Osteoblast (primary cell): ENCODE results near the gene ST6GALNAC1. TPM values are rescaled to one million over a fixed set of nuclear protein-coding genes. Genes with fewer than 3 reads are reported as not detected.

Experiments used
- DNase-seq: peaks from one replicate; pipeline ENCODE4 v3.0.0; 2011; ENCODE audit warnings: low spot score, mixed read lengths; ENCODE audit not compliant: insufficient read length; ENCODE audit errors: missing footprints
- H2AFZ ChIP-seq: 2 replicates; pipeline ENCODE4 v1.6.0; 2011; ENCODE audit warnings: mild to moderate bottlenecking, low read length
- H3K27ac ChIP-seq: 2 replicates; pipeline ENCODE4 v1.5.1; 2011; ENCODE audit warnings: mild to moderate bottlenecking, low read depth, low read length, moderate library complexity
- H3K27me3 ChIP-seq: 2 replicates; pipeline ENCODE4 v1.6.0; 2012; ENCODE audit warnings: mild to moderate bottlenecking, control low read depth, inconsistent platforms, low read length, moderate library complexity; ENCODE audit not compliant: insufficient read depth
- H3K36me3 ChIP-seq: 2 replicates; pipeline ENCODE4 v1.5.1; 2011; ENCODE audit warnings: mild to moderate bottlenecking, low read length, control low read depth, moderate library complexity; ENCODE audit not compliant: insufficient read depth
- H3K4me1 ChIP-seq: 2 replicates; pipeline ENCODE4 v1.5.1; 2011; ENCODE audit warnings: mild to moderate bottlenecking, low read length, control low read depth, moderate library complexity; ENCODE audit not compliant: insufficient read depth
- H3K4me2 ChIP-seq: 2 replicates; pipeline ENCODE4 v1.6.0; 2011; ENCODE audit warnings: mild to moderate bottlenecking, low read length; ENCODE audit not compliant: insufficient read depth
- H3K4me3 ChIP-seq: fragments of 200-600 bp; sonication (generic); 3 replicates; pipeline ENCODE4 v1.5.1; 2012; ENCODE audit warnings: mild to moderate bottlenecking, low read length, inconsistent platforms; ENCODE audit not compliant: insufficient read depth
- H3K79me2 ChIP-seq: 2 replicates; pipeline ENCODE4 v1.6.0; 2012; ENCODE audit warnings: mild to moderate bottlenecking, low read length, control low read depth, inconsistent platforms; ENCODE audit not compliant: insufficient read depth
- H3K9me3 ChIP-seq: 2 replicates; pipeline ENCODE4 v1.5.1; 2011; ENCODE audit warnings: low read depth, low read length, control low read depth
- H4K20me1 ChIP-seq: 2 replicates; pipeline ENCODE4 v1.6.0; 2012; ENCODE audit warnings: mild to moderate bottlenecking, low read length, control low read depth; ENCODE audit not compliant: insufficient read depth
- CTCF ChIP-seq: IDR thresholded peaks from 2 replicates; pipeline ENCODE4 v1.5.1; 2011; ENCODE audit warnings: mild to moderate bottlenecking, low read depth, low read length, moderate library complexity; ENCODE audit errors: extremely low read depth
- total RNA-seq: library from RNA; depleted of rRNA; stranded (reverse); fragments of >200 nt; gene quantifications from 2 replicates; pipeline ENCODE4 v1.2.3, GENCODE V29; 2012

ST6GALNAC1 gene
- total RNA-seq, 1 donor: 0.72 TPM

GRCh38 chr17:76681222-76682137 is 37.9 kb upstream of the ST6GALNAC1 start:
- Histone ChIP-seq H3K36me3 (peaks cover 73% of the 10 kb centered on the region), H3K9me3 (no peaks in the 10 kb centered on the region), H3K27ac (peak overlapping the region; percentile 52), H4K20me1 (peaks cover 41% of the 10 kb centered on the region), H3K79me2 (peaks cover 15% of the 10 kb centered on the region), H3K27me3 (no peaks in the 10 kb centered on the region), H3K4me2 (no peak overlapping the region), H3K4me3 (no peak overlapping the region), H2AFZ (no peak overlapping the region), H3K4me1 (peaks cover 13% of the 10 kb centered on the region)
- DNase-seq: peak; percentile 90
- TF ChIP-seq CTCF: peak; percentile 79

GRCh38 chr17:76679239-76679638 is 35.7 kb upstream of the ST6GALNAC1 start:
- no peak for DNase-seq
- Histone ChIP-seq H3K36me3 (peaks cover 64% of the 10 kb centered on the region), H3K4me2 (no peak overlapping the region), H3K27me3 (no peaks in the 10 kb centered on the region), H3K79me2 (peaks cover 4% of the 10 kb centered on the region), H3K9me3 (no peaks in the 10 kb centered on the region), H2AFZ (no peak overlapping the region), H4K20me1 (peaks cover 33% of the 10 kb centered on the region), H3K4me3 (no peak overlapping the region), H3K4me1 (peaks cover 13% of the 10 kb centered on the region), H3K27ac (no peak overlapping the region)
- TF ChIP-seq CTCF: no peak

- H3K4me3 ChIP-seq: no peak overlapping the region
- no peak for TF ChIP-seq CTCF
- H2AFZ ChIP-seq: no peak overlapping the region
- no peaks in the 10 kb centered on the region for H3K27me3 ChIP-seq
- H3K79me2 ChIP-seq: peaks cover 4% of the 10 kb centered on the region
- H3K36me3 ChIP-seq: peaks cover 54% of the 10 kb centered on the region
- H3K4me1 ChIP-seq: peaks cover 13% of the 10 kb centered on the region
- no peak overlapping the region for H3K27ac ChIP-seq
- no peak for DNase-seq
- peaks cover 27% of the 10 kb centered on the region for H4K20me1 ChIP-seq
- no peaks in the 10 kb centered on the region for H3K9me3 ChIP-seq
- H3K4me2 ChIP-seq: no peak overlapping the region
Measured at GRCh38 chr17:76678330-76678729, 34.8 kb upstream of the ST6GALNAC1 start.

GRCh38 chr17:76677406-76677805 is 33.8 kb upstream of the ST6GALNAC1 start:
- Histone ChIP-seq H3K27ac (no peak overlapping the region), H3K4me2 (no peak overlapping the region), H2AFZ (no peak overlapping the region), H3K79me2 (peaks cover 2% of the 10 kb centered on the region), H4K20me1 (peaks cover 18% of the 10 kb centered on the region), H3K36me3 (peaks cover 45% of the 10 kb centered on the region), H3K4me3 (no peak overlapping the region), H3K9me3 (no peaks in the 10 kb centered on the region), H3K4me1 (peaks cover 13% of the 10 kb centered on the region), H3K27me3 (no peaks in the 10 kb centered on the region)
- no peak for DNase-seq
- TF ChIP-seq CTCF: no peak
